Transverse colon (tissue), 4 donors: Measurements from ENCODE around the gene NKD2. TPM values are rescaled to one million over a fixed set of nuclear protein-coding genes. Genes with fewer than 3 reads are reported as not detected.

Experiments
- DNase-seq: peaks from one replicate; pipeline ENCODE4 v3.0.0-alpha.2; 2019
- H3K27ac ChIP-seq, 4 donors: fragments of 200-600 bp; sonication (generic); 2 replicates each; pipeline ENCODE4 v1.5.1; 2016 to 2018; ENCODE audit warnings: inconsistent platforms in 4 of 4
- H3K27me3 ChIP-seq: fragments of 200-600 bp; sonication (generic); 2 replicates; pipeline ENCODE4 v1.5.1; 2017; ENCODE audit warnings: inconsistent platforms
- H3K36me3 ChIP-seq, 4 donors: fragments of 200-600 bp; sonication (generic); 2 replicates each; pipeline ENCODE4 v1.5.1; 2017 to 2019; ENCODE audit warnings: inconsistent platforms in 4 of 4
- H3K4me1 ChIP-seq, 4 donors: fragments of 200-600 bp; sonication (generic); 2 replicates each; pipeline ENCODE4 v1.5.1; 2017 to 2020; ENCODE audit warnings: inconsistent platforms in 4 of 4
- H3K4me3 ChIP-seq, 4 donors: fragments of 200-600 bp; sonication (generic); 1 replicate in 1 of 4; 2 replicates in 3 of 4; pipeline versions ENCODE4 v1.5.1 to v1.6.1; 2017 to 2019; ENCODE audit warnings: inconsistent platforms in 4 of 4
- H3K9me3 ChIP-seq, 2 donors: fragments of 200-600 bp; sonication (generic); 2 replicates each; pipeline ENCODE4 v1.5.1; 2017 to 2019; ENCODE audit warnings: inconsistent platforms in 2 of 2
- EP300 ChIP-seq: sonication (generic); formaldehyde crosslinking; IDR thresholded peaks from one replicate; pipeline ENCODE4 v1.6.1; 2017; ENCODE audit warnings: antibody characterized with exemption, low read depth
- POLR2A ChIP-seq: fragments of 450-650 bp; IDR thresholded peaks from one replicate; pipeline ENCODE4 v1.6.1; 2016; ENCODE audit warnings: antibody characterized with exemption, mild to moderate bottlenecking, moderate library complexity
- POLR2AphosphoS5 ChIP-seq, 3 donors: sonication (generic); formaldehyde crosslinking; IDR thresholded peaks; one replicate each; pipeline ENCODE4 v1.6.1; 2016; ENCODE audit warnings: antibody characterized with exemption in 3 of 3
- WGBS, 2 donors: methylation state at CpG; one replicate each; pipeline ENCODE4 v1.1.5; 2018; ENCODE audit warnings: low coverage in 1 of 2; 5-methylcytosine and 5-hydroxymethylcytosine counted together
- in situ Hi-C, 4 donors: fragments of 200-750 bp; cut with MboI; loops; one replicate each; pipeline versions ENCODE4 v1.15.0 to v1.15.1; 2017; ENCODE audit warnings: low sequenced_read_pairs in 3 of 4, low pct_ligation_motif_present in 1 of 4, low pct_unique_long_range_greater_than_20kb in 1 of 4
- intact Hi-C: fragments of 100-400 bp; cut with DNase I; formaldehyde crosslinking; loops from one replicate; pipeline ENCODE4 v1.15.1; 2023; ENCODE audit warnings: low total_unique reads
- total RNA-seq, 4 donors: library from RNA; depleted of rRNA; stranded (reverse); fragments of >200 nt; gene quantifications; one replicate each; pipeline ENCODE4 v1.1.0, GENCODE V29; 2016
- TF ChIP-seq, protein P1 (sequence below), 5 experiments: fragments of 200-600 bp in 3 of 5; fragments of 450-650 bp in 2 of 5; sonication (generic) in 3 of 5; IDR thresholded peaks; 1 replicate in 2 of 5; 2 replicates in 3 of 5; pipeline ENCODE4 v1.5.1; 2016 to 2017; ENCODE audit warnings: antibody characterized with exemption in 5 of 5, inconsistent platforms in 3 of 5, mild to moderate bottlenecking in 2 of 5, moderate library complexity in 1 of 5

NKD2 gene
- total RNA-seq, 4 donors from 2014 or later, result 0.41 to 0.80 TPM; not detected in 2

- in situ Hi-C loops, result no loop called here
- no peaks in the 10 kb centered on the region for H3K36me3 ChIP-seq
Observed at GRCh38 chr5:1033606-1034420, 25.2 kb downstream of the NKD2 start.

GRCh38 chr5:1034421-1034905 is 25.9 kb downstream of the NKD2 start:
- H3K9me3 ChIP-seq, result no peaks in the 10 kb centered on the region
- H3K27ac ChIP-seq, result no peak overlapping the region
- WGBS, 2 donors, result 90% methylated on average over 17 of the region's 17 CpGs; no CpG with 5 or more reads in 1 of the 2 donors
- no peak for TF ChIP-seq EP300
- TF ChIP-seq, protein P1, sequence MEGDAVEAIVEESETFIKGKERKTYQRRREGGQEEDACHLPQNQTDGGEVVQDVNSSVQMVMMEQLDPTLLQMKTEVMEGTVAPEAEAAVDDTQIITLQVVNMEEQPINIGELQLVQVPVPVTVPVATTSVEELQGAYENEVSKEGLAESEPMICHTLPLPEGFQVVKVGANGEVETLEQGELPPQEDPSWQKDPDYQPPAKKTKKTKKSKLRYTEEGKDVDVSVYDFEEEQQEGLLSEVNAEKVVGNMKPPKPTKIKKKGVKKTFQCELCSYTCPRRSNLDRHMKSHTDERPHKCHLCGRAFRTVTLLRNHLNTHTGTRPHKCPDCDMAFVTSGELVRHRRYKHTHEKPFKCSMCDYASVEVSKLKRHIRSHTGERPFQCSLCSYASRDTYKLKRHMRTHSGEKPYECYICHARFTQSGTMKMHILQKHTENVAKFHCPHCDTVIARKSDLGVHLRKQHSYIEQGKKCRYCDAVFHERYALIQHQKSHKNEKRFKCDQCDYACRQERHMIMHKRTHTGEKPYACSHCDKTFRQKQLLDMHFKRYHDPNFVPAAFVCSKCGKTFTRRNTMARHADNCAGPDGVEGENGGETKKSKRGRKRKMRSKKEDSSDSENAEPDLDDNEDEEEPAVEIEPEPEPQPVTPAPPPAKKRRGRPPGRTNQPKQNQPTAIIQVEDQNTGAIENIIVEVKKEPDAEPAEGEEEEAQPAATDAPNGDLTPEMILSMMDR (IDR thresholded peaks at IDR 0.05), result no peak
- no peak for TF ChIP-seq POLR2AphosphoS5 (IDR thresholded peaks at IDR 0.05)
- H3K27me3 ChIP-seq, result no peaks in the 10 kb centered on the region
- intact Hi-C loops, result no loop called here
- H3K4me3 ChIP-seq, result no peak overlapping the region
- DNase-seq, result no peak
- in situ Hi-C loops, result no loop called here
- no peaks in the 10 kb centered on the region for H3K36me3 ChIP-seq
- no peaks in the 10 kb centered on the region for H3K4me1 ChIP-seq

More at GRCh38 chr5:1033606-1034420, 25.2 kb downstream of the NKD2 start:
- intact Hi-C loops, result no loop called here
- H3K9me3 ChIP-seq, result no peaks in the 10 kb centered on the region
- no peak overlapping the region for H3K4me3 ChIP-seq
- TF ChIP-seq POLR2A (no peak), POLR2AphosphoS5 (IDR thresholded peaks at IDR 0.05) (no peak), EP300 (no peak)
- TF ChIP-seq, protein P1 (IDR thresholded peaks at IDR 0.05), result no peak
- no peak overlapping the region for H3K27ac ChIP-seq
- WGBS, 2 donors, result 85% methylated on average over 29 of the region's 29 CpGs; no CpG with 5 or more reads in 1 of the 2 donors
- DNase-seq, result no peak
- H3K4me1 ChIP-seq, result no peaks in the 10 kb centered on the region
- no peaks in the 10 kb centered on the region for H3K27me3 ChIP-seq

DNA sequence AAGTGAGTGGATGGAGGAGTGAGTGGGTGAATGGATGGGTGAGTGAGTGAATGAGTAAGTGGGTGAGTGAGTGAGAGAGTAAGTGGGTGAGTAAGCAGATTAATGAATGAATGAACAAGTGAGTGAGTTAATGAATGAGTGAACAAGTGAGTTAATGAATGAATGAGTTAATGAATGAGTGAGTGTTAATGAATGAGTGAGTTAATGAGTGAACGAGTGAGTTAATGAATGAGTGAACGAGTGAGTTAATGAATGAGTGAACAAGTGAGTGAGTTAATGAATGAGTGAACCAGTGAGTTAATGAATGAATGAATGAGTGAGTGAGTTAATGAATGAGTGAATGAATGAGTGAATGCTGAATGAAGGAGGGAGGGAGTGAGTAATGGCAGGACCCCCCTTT is 26.4 kb downstream of the NKD2 start:
- no peak for DNase-seq
- intact Hi-C loops, result no loop called here
- in situ Hi-C loops, result no loop called here

More for the DNA sequence above, 26.4 kb downstream of the NKD2 start:
- H3K4me1 ChIP-seq, result no peaks in the 10 kb centered on the region
- no peaks in the 10 kb centered on the region for H3K27me3 ChIP-seq
- H3K27ac ChIP-seq, result no peak overlapping the region
- TF ChIP-seq, protein P1 (IDR thresholded peaks at IDR 0.05), result no peak
- TF ChIP-seq POLR2A, result no peak
- no peak for TF ChIP-seq EP300
- no peak for TF ChIP-seq POLR2AphosphoS5 (IDR thresholded peaks at IDR 0.05)
- H3K36me3 ChIP-seq, result no peaks in the 10 kb centered on the region
- H3K4me3 ChIP-seq, result no peak overlapping the region
- 87 to 92% methylated on average over 2 of the region's 2 CpGs for WGBS, 2 donors
- no peaks in the 10 kb centered on the region for H3K9me3 ChIP-seq
